Adrenal gland (tissue), 12 donors: ENCODE results near the gene FEM1A. TPM values are rescaled to one million over a fixed set of nuclear protein-coding genes. Genes with fewer than 3 reads are reported as not detected.
"Not testable (repeated sequence)": the region's sequence is repeated elsewhere in the genome, so short reads cannot be mapped to it uniquely, and the experiment has no call there.

Experiments used
- DNase-seq, 7 donors: peaks; one replicate each; pipeline ENCODE4 v3.0.0-alpha.2; 2019 to 2020
- H3K27ac ChIP-seq, 5 donors: fragments of 200-600 bp; sonication (generic) in 4 of 5; 1 replicate in 3 of 5; 2 replicates in 2 of 5; pipeline versions ENCODE4 v1.5.1 to v1.8.0; 2016 to 2020; ENCODE audit warnings: mild to moderate bottlenecking in 1 of 5
- H3K27me3 ChIP-seq: fragments of 200-600 bp; 2 replicates; pipeline ENCODE4 v1.8.0; 2021
- H3K36me3 ChIP-seq, 2 donors: fragments of 200-600 bp; replicated peaks in 1 of 2; 1 replicate in 1 of 2; 2 replicates in 1 of 2; pipeline versions ENCODE4 v1.5.1 to v1.8.0; 2018 to 2022
- H3K4me1 ChIP-seq, 2 donors: fragments of 200-600 bp; replicated peaks in 1 of 2; 1 replicate in 1 of 2; 2 replicates in 1 of 2; pipeline versions ENCODE4 v1.5.1 to v1.8.0; 2018 to 2021
- H3K4me3 ChIP-seq, 4 donors: fragments of 200-600 bp; sonication (generic) in 3 of 4; one replicate each; pipeline ENCODE4 v1.5.1; 2016 to 2018
- H3K9me3 ChIP-seq, 3 donors: fragments of 200-600 bp; sonication (generic) in 1 of 3; replicated peaks in 1 of 3; 1 replicate in 2 of 3; 2 replicates in 1 of 3; pipeline versions ENCODE4 v1.5.1 to v1.8.0; 2016 to 2021
- CTCF ChIP-seq, 6 experiments: fragments of 450-650 bp in 4 of 6; fragments of 200-600 bp in 2 of 6; sonication (generic) in 1 of 6; IDR thresholded peaks; 1 replicate in 5 of 6; 2 replicates in 1 of 6; pipeline versions ENCODE4 v1.5.1 to v1.8.0; 2016 to 2021; ENCODE audit warnings: antibody characterized with exemption in 6 of 6, mild to moderate bottlenecking in 2 of 6, moderate library complexity in 1 of 6
- POLR2A ChIP-seq, 2 donors: fragments of 450-650 bp; IDR thresholded peaks; one replicate each; pipeline ENCODE4 v1.6.1; 2017; ENCODE audit warnings: antibody characterized with exemption in 2 of 2, mild to moderate bottlenecking in 2 of 2, moderate library complexity in 1 of 2
- WGBS, 4 donors: extraction: QIAGEN DNeasy Blood & Tissue Kit in 2 of 4; methylation state at CpG; one replicate each; pipeline versions ENCODE4 v1.1.5 to v1.1.7; 2013 to 2017; 5-methylcytosine and 5-hydroxymethylcytosine counted together
- intact Hi-C, 2 donors: fragments of 100-400 bp; cut with DNase I; formaldehyde crosslinking; loops; one replicate each; pipeline versions ENCODE4 v1.14.1 to v1.15.0; 2022 to 2023
- polyA plus RNA-seq, 3 donors: library from polyadenylated mRNA; stranded (reverse); fragments of 200-250 nt in 2 of 3; fragments of 350-450 nt in 1 of 3; fragmentation: Illumina TruSeq in 1 of 3; extraction: RNeasy Lipid Tissue Mini Kit (QIAGEN cat#74804) in 1 of 3; gene quantifications; one replicate each; pipeline ENCODE4 v1.2.3, GENCODE V29; 2013 to 2014
- total RNA-seq, 9 donors: library from RNA; depleted of rRNA in 4 of 9; stranded (reverse); fragments of >200 nt in 4 of 9; fragments of 120-200 nt in 1 of 9; fragmentation: NEBNext Ultra II Directional in 1 of 9; extraction: Animal tissue kit (Norgen Biotek cat#: 25700) in 1 of 9; gene quantifications; one replicate each; pipeline versions ENCODE4 v1.1.0 to v1.2.4, GENCODE V29; 2013 to 2023
- donor health status: healthy with polysubstance abuse.
- donor health status: Bipolar disorder and iron deficiency.
- donor health status: DM: yes; HTN: yes; CAD: no.
- donor health status: DM: no; HTN: no; CAD: no.
- donor health status: DM: no; HTN: no; CAD: no.
- donor health status: DM: yes; HTN: yes; CAD: no.

FEM1A gene
- total and polyA plus RNA-seq, 12 donors: 3.6 to 25.8 (median 13.3) TPM

GRCh38 chr19:4774136-4774535, 17.4 kb upstream of the FEM1A start:
- H3K4me3 ChIP-seq: no peak overlapping the region
- DNase-seq: no peak
- no peaks in the 10 kb centered on the region for H3K9me3 ChIP-seq
- no peaks in the 10 kb centered on the region for H3K36me3 ChIP-seq
- H3K4me1 ChIP-seq: no peaks in the 10 kb centered on the region
- TF ChIP-seq CTCF (IDR thresholded peaks at IDR 0.05) (no peak), POLR2A (IDR thresholded peaks at IDR 0.05) (no peak)
- 49 to 65% (median 58%) methylated on average over 3 of the region's 3 CpGs for WGBS, 4 donors
- no peak overlapping the region for H3K27ac ChIP-seq
- no peaks in the 10 kb centered on the region for H3K27me3 ChIP-seq
- intact Hi-C loops: no loop called here

- intact Hi-C loops: no loop called here
- WGBS, 4 donors: 53 to 71% (median 60%) methylated on average over 5 of the region's 5 CpGs
- no peak for TF ChIP-seq POLR2A (IDR thresholded peaks at IDR 0.05)
- TF ChIP-seq CTCF (IDR thresholded peaks at IDR 0.05): no peak
Measured at GRCh38 chr19:4775627-4776152, 15.8 kb upstream of the FEM1A start.

GRCh38 chr19:4776436-4777211, 14.9 kb upstream of the FEM1A start:
- H3K4me3 ChIP-seq: no peak overlapping the region
- WGBS, 4 donors: 39 to 54% (median 45%) methylated on average over 13 to 14 of the region's 14 CpGs
- no peak for DNase-seq
- H3K9me3 ChIP-seq: no peaks in the 10 kb centered on the region
- H3K27ac ChIP-seq: no peak overlapping the region
- no peaks in the 10 kb centered on the region for H3K36me3 ChIP-seq
- H3K4me1 ChIP-seq: no peaks in the 10 kb centered on the region
- TF ChIP-seq POLR2A (IDR thresholded peaks at IDR 0.05) (no peak), CTCF (IDR thresholded peaks at IDR 0.05) (no peak)
- no peaks in the 10 kb centered on the region for H3K27me3 ChIP-seq
- intact Hi-C loops: no loop called here

More at GRCh38 chr19:4775627-4776152, 15.8 kb upstream of the FEM1A start:
- Histone ChIP-seq H3K36me3 (no peaks in the 10 kb centered on the region), H3K4me1 (no peaks in the 10 kb centered on the region), H3K27me3 (no peaks in the 10 kb centered on the region), H3K9me3 (no peaks in the 10 kb centered on the region), H3K4me3 (no peak overlapping the region), H3K27ac (no peak overlapping the region)
- DNase-seq: no peak

GRCh38 chr19:4778124-4778523, 13.4 kb upstream of the FEM1A start:
- H3K36me3 ChIP-seq, H3K4me1 ChIP-seq, DNase-seq, H3K27me3 ChIP-seq, intact Hi-C loops, H3K27ac ChIP-seq, H3K4me3 ChIP-seq, H3K9me3 ChIP-seq: not testable (repeated sequence)
- WGBS, 4 donors: 72 to 79% (median 74%) methylated on average over 5 of the region's 5 CpGs

- 72 to 83% (median 78%) methylated on average over 6 of the region's 6 CpGs for WGBS, 4 donors
Measured at GRCh38 chr19:4780860-4781259, 10.7 kb upstream of the FEM1A start.

More at GRCh38 chr19:4780860-4781259, 10.7 kb upstream of the FEM1A start:
- Histone ChIP-seq H3K36me3 (no peaks in the 10 kb centered on the region), H3K4me3 (no peak overlapping the region), H3K4me1 (no peaks in the 10 kb centered on the region), H3K27me3 (no peaks in the 10 kb centered on the region), H3K9me3 (no peaks in the 10 kb centered on the region), H3K27ac (no peak overlapping the region)
- TF ChIP-seq POLR2A (IDR thresholded peaks at IDR 0.05) (no peak), CTCF (IDR thresholded peaks at IDR 0.05) (no peak)
- DNase-seq: no peak
- intact Hi-C loops: no loop called here
